Inflammatory macrophage treated with lipopolysaccharide for 4 hours (primary cell): ENCODE measurements around the gene TEKT2.

Experiments
- DNase-seq: peaks from one replicate; pipeline ENCODE4 v3.0.0-alpha.2; 2020

TEKT2 gene

DNA sequence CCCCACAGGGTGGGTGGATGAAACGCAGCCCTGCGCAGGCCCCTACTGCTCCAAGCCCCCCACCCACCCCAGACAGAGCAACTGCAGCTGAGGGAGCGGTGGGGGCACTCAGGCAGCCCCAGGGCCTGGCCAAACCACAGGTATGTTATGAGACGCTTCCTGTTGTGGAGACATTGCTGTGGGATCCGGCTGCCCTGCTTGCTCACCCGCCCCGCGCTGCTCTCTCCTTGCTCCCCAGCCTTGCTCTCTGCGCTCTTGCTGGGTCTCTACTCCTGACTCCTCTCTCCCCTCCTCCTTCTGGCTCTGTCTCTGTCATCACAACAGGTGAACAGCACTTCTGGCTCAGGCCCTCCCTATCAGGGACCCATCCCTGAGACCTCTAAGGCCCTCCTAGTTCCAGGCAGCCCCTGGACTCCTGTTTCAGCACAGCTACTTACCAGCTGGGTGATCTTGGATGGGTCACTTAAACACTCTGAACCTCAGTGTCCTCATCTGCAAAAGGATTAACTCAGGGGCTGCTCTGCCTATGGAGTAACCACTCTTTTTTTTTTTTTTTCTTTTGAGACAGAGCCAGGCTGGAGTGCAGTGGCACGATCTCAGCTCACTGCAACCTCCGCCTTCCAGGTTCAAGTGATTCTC lies 25.3 kb downstream of the TEKT2 start:
- DNase-seq = no peak

DNA sequence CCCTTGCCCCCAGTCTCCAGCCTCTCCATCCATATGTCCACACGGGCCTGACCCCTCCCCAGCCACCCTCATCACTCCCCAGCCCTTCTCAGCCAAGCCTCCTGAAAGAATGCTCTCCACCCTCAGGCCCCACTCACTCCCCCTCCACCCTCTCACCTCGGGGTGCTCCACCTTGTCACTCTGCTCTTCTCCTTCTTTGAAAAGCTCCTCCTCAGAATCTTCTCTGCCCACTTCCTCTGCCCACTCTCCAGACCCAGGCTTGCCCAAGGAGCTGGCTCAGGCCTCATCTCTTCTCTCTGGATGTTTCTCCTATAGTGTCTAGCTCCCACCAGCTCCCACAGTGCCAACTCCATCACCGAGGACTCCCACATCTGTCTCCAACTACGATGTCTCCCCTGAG lies 27.3 kb downstream of the TEKT2 start:
- DNase-seq = no peak

DNA sequence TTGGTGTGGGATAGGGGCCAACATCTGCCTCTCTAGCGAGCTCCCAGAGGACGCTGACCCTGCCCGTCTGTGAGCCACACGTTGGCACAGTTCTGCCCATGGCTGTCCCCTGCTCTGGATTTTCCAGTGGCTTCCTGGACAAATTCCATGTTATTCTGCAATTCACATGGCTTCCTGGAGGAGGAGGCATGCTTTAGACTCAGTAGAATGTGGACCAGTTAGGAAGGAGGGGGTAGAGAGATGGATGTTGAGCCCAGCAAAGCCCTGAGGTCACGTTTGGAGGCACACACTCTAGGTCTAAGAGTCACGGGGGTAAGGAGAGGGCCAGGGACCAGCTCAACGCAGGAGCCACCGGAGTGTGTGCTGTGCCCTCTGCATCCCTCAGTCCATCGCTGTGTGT lies 28.9 kb downstream of the TEKT2 start:
- DNase-seq = no peak

DNA sequence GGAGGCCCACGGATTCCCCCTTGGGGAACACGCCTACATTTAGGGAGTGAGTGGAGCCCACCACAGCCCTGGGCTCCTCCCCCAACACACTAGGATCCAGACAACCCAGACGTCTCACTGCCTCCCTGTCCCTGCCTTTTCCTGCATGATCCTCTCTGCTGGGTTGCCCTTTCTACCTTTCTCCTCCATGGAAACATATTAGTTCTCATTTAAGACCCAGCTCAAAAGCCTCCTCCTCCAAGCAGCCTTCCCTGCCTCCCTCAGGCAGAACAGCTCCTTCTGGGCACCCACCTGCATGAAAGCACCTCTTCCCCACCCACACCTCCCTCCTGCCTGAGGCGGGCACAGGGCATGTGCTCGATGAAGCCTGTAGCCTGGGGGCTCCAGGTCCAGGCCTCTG lies 30.5 kb downstream of the TEKT2 start:
- DNase-seq = no peak

DNA sequence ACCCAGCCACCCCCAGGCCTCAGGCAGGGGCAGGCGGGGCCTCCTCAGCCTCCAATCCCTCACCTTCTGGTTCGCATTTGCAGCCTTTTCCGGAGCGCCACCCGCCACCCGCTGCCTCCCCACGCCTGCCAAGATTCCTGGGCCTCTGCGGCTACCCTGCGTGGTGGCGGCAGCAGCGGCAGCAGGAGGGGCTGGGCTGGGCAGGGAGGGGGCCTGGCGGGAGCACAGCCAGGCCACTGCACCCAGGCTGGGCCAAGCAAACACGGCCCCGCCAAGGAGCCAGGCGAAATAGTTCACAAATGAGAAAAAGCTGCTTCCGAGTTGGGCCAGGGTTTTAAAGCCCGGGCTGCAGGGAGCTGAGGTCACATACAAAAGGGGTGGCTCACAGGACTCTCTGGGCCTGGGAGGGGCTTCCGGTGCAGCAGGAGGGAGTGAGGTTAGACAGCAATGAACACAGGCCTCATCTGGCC lies 31.3 kb downstream of the TEKT2 start:
- no peak for DNase-seq

DNA sequence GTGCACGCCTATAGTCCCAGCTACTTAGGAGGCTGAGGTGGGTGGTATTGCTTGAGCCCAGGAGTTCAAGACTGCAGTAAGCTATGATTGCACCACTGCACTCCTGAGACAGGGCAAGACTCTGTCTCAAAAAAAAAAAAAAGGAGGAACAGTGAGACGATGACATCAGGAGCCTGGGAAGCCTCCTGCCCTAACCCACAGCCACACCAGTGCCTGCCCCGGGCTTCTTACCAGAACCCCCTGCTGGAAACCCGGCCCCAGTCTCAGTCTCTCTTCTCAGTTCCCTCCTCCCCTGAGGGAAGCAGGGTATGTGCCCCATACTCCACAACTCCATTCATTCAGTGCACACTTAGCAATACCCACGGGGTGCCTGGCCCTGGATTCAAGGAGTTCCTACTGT lies 32.0 kb downstream of the TEKT2 start:
- DNase-seq = peak; percentile 79

DNA sequence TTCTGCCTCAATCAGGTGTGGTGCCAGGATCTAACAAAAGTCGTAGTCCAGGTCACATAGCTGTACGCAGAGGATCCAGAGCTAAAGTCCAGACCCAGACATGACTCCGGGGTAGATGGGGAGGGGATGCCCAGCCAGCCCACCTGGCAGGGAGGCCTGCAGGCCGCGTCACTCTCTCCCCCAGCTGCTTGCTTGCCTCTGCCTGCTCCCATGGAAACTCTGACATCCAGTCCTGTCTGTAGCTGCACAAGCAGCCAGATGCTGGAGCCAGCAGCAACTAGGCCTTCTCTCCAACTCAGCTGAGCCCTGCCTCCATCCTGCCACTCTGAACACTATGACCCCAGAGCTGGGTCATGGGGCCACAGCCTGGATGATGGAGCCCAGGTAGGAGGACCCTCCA lies 33.0 kb downstream of the TEKT2 start:
- DNase-seq = no peak

DNA sequence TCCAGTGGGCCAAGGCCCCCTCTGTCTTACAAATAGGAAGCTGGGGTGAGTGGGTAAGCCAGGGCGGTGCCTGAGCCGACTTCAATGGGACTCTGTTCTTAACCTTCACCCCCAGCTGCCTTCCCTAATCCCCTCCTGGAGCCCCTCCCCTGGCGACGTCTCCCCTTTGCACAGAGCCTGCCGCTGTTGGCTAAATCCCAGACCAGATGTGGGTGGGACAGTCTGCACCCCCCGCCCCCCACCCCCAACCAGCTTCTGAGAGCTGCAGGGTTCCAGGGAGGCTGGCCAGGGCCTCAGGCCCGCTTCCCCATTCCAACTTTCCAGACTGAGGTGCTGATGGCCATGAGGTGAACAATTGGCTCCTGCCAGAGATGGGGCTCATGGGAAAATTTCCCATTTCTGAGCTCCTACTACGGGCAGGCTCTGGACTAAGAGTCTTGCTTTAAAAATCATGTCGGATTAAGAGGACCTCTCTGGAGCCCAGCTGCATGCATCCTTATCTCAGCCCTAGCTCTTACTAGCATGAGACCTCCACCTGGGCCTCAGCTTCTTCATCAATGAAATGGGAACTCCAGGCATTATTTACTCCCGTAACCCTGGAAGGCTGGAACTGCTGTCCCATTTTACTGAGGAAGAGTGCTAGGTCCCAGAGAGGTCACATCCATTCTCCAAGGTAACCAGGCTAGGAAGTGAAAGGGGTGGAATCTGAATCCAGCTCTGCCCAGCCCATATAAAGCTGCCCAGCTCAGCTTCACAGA lies 34.7 kb downstream of the TEKT2 start:
- DNase-seq = no peak

DNA sequence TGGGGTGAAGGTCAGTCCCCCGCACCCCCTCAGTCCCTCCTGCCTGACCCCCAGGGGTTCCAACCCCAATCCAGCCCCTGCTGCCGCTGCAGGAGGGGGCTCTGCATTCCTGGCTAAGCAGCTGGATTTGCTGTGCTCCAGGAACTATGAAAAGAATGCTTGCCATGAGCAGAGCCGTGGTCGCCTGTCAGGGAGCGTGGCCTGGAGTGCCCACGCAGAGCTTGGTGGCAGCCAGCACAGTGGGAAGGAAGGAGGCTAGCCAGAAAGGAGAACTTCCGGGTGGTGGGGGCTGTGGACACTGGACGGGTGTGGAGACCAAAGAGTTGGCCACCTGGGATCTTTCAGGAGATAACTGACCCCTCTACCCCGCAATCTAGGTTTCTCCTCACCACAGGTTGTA lies 35.6 kb downstream of the TEKT2 start:
- DNase-seq = peak; percentile 69

DNA sequence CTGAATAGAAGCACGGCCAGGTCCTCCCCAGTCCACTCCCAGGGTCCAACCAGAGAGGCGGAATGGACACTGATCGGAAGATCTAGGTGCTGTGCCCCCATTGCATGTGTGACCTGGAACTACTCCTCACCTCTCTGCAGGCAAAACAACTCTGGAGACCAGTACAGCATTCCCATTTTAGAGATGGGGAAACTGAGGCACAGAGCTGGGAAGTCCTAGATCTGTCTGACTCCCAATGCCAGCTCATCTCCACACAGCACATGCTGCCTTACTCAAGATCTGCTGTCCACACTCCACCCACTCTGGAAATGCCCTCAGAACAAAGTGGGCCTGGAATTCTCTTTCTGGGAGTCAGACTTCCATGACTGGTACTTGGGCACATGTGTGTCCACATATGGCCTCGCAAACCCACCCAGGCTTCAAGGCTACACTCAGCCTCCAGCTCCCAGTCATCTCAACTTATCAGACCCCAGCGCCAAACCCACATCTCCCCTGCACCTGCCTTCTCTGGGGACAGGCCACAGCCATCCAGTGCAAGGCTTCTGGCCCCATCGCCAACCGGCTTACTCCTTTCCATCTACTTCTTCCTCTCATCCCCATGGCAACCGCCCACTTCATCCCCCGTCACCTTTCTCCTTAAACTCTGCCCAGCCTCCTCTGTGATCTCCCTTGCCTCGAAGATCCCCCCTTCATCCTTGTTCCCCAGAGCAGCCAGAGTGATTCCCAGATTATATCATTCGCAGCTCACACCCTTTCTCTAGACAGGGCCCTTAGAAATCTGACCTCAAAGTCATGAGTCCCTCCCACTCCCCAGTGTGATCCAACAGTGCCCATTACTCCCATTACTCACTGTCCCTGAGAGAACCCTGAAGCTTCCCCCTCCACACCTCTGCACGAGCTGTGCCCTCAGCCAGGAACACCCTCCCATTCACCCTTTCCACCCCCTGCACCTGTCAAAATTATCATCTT lies 38.5 kb downstream of the TEKT2 start:
- DNase-seq = peak; percentile 66

DNA sequence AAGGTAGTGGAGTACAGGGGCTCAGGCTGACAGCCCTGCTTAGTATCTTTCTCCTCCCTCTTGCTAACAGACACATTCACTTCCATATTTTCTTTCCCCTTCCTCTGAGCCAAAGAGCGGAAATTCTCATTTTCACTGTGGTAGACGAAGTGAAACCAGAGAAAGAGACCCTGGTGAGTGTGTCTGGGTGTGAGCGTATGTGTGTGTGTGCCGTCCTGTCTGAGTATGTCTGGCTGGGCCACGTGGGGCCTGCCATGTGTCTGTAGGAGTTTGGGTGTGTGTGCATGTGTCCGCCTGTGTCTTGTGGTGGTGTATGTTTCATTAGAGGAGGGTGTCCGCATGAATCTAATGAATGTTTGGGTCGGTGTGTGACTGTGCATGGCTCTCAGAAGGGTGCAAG lies 39.5 kb downstream of the TEKT2 start:
- DNase-seq = peak; percentile 91

DNA sequence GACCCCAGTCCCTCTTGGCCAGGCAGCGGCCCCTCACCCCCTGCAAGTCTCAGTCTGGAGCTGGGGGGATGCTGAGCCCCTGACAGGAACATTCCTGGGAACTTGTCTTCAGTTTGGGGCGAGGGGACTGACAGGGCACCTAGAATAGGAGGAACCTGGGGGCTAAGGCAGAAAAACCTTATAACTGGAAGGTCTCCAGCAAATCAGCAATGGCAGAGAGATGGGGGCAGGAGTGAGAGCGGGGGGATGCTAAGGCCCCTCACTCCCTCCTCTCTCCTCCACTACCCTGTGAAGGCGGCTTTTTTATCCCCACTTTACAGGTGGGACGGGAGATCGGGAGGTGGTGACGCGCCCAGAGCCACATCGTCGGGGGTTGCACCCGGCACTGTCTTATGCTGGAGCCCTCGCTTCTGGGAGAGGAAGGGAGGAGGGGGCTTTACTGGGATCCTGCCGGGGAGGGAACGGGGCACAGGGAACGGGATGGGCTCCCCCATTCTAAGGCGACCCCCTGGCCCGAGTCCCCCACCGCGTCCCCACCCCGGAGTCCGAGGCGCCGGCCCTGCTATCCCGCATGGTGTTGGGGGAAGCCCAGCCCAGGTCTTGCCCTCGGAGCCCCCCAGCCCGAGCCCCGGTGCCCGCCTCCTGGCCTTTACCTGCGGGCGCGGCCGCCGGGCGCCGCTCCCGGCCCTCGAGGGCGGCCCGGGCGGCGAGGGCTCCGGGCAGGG lies 40.7 kb downstream of the TEKT2 start:
- DNase-seq = no peak

DNA sequence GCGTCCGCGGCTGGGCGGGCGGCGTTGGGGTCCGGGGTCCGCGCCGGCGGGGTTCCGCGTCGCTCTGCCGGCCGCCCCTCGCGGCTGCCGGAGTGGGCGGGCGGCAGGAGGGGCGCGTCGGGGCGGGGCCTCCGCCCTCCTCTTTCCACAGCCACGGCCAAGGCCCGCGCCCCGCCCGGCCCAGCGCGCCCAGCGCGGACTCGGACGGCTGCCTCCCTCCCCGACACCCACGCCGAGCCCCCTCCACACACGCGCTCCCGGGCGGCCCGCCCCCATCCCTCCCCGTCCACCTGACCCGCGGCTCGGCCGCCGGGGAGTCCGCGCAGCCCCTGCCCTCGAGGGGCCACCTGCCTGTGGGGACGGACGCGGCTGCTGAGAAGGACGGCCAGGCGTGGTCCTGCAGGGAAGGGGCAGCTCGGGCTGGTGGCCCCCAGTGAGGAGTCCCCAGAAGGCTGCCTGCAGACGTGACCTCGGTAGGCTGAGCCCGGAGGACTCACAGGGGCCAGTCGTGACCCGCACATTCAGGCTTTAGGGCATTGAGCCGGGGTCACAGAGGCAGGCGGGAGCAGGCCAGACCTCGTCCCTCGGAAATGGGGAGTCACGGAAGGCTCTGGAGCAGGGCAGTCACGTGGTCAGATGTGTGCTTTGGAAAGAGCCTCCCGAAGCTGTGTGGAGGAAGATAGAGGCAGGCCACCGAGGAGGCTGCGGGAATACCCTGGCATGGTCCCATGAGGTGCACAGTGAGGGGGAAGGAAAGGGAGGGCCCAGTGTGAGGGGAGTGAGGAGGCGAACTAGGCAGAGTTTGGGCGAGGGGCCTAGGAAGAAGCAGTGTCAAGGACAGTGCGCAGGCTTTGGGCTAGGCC lies 41.5 kb downstream of the TEKT2 start, which contains the start of gene COL8A2:
Gene COL8A2 (minus strand): TSS at position 94 of the 863 bp plus-strand sequence. CDS start 24,980 bp downstream, outside the sequence.
- peak; percentile 17 for DNase-seq

DNA sequence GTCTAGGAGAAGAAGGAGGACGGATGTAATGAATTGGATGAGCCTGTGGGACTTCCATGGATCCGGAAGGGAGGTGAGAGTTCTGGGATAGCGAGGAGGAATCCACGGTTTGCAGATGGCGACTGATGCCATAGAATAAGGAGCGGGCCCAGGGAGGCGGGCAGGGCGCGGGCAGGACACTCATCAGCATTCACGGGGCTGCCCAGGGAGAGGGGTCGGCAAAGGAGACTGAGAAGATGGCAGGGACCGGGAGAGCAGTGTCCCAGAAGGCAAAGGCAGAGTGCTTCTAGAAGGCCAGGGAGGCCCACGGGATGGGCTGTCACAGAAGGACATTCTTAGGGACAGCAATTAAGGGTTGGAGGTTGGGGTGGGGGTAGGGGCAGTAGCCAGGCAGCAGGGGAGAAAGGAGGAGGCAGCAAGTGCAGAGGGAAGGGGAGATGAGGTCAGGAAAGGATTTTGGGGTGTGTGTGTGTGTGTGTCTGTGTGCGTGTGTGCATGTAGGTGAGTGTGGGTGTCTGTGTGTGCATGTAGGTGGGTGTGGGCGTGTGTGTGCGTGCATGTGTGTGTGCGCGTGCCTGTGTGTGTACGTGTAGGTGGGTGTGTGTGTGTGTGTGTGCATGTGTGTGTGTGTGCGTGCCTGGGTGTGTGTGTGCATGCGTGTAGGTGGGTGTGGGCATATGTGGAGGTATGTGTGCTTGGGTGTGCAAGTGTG lies 42.3 kb downstream of the TEKT2 start:
- DNase-seq = no peak

DNA sequence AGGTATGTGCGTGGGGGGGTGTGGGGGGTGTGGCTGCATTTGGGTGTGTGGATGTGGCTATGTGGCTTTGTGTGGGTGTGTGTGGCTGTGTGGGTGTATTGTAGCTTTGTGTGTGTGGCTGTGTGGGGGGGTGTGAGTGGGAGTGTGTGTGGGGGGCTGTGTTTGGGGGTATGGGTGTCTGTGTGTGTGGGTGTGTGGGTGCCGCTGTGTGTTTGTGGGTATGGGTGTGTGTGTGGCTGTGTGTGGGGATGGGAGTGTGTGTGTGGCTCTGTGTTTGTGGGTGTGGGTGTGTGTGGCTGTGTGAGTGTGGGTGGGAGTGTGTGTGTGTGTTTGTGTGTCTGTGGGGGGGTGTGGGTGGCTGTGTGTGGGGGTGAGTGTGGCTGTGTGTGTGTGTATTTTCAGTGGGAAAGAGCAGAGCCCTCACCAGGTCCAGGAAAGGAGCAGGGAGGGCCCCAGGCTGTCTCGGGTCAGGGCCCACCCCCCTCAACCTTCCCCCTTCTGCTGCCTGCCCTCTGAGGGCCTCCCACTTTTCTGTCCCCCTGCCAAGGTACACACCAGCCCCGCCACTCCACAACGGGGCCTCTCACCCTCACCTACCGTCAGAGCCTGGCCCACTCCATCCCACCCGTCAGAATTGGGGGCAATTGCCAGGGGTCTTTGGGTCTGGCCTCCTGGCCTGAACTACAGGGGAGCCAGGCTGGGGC lies 43.1 kb downstream of the TEKT2 start:
- no peak for DNase-seq

DNA sequence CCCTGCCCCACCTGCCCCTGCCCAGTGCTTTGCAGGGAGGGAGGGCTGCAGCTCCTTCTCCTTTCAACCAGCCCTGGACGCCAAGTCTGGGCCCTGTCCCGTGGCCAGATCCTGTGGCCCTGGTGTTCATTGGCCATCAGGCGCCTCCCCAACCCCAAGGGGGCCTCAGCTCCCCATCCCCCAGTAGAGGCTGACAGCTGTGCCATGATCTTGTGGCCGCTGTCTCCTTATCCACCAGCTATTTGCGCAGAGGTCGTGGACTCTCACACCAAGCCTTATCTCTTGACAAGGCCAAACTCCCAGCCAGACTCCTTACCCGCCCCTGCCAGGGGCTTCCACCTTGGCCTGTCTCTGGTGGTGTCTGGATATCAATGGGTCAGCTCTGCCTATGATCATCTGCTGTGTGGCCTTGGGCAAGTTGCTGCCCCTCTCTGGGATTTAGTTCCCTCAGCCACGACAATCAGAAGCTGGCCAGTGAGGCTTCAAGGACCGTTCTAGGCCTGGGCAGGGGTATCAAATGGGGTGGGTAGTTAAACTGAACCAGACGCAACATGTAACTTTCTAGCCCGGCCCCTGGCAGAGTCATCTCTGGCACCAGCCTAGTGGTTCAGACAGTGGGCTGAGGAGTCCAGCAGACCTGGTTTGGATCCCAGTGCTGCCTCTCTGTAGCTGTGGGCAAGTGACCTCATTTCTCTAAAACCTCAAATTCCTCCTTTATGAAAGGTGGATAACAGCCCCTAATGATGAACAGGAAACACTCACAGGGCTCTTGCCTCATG lies 44.4 kb downstream of the TEKT2 start:
- DNase-seq = no peak

DNA sequence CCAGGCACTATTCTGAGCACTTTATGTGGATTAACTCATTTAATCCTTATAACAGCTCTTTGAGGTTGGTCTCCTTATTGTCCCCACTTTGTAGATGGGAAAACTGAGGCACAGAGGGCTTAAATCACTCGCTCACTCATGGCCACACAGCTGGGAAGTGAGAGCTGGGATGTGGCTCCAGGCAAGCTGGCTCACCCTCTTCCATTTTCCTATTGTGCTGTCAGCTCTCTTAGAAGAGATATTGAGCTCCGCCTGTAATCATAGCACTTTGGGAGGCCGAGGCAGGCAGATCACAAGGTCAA lies 45.0 kb downstream of the TEKT2 start:
- no peak for DNase-seq

DNA sequence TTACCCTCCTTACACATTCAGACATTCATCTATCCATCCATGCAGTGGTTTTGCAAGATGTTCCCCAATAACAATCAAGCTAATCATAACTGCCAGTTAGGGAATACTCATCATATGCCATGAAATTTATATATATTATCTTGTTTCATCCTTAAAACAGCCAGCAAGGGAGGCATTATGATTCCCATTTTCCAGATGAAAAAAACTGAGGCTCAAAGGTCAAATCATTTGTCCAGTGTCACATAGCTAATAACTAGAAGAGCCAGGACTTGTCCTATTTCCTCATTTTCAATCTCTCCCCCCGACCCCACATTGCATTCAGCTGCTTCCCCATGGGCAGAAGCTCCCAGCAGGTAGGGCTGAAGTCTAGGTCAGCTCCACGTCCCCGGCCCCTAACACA lies 48.1 kb downstream of the TEKT2 start:
- DNase-seq = no peak

DNA sequence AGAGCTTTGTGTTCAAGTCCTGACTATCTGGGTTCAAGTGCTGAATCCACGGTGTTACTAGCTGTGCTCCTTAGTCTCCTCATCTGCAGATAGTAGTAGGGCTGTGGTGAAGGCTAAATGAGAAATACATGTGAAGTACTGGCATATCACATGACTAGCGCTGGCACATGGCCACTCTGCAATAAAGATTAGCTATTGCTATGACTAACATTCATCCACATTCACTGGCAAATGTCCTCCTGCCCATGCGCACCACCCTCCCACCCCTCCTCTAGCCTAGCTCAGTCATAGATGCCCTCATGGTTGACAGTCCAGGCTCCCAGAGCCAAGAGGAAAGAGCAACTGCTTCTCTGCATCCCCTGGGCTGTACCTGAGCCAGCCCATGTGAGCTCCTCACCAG lies 49.6 kb downstream of the TEKT2 start:
- DNase-seq = peak; percentile 72

DNA sequence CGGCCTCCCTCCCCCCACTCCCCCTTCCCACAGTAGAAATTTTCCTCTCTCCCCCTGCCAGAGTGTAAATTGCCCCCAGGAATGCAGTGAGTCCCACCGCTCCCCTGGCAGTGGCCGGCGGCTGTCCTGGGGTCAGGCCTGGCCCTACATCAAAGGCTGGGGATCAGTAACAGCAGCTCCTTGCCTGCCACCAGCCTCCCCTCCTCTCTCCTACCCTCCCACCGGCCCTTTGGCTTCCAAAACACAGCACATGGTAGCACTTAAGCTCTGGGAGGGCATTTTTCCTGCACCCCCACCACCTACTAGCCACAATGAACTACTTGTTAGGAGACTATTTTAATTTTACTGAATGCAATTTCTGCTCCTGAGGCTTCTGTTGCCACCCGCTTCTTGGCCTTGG lies 50.1 kb downstream of the TEKT2 start:
- no peak for DNase-seq
